Activated T-cell treated with anti-CD3 and anti-CD28 coated beads, Interleukin-2, amount 50 U/mL, for 72 hours (primary cell): ENCODE data around the gene KHK. TPM values are rescaled to one million over a fixed set of nuclear protein-coding genes. Genes with fewer than 3 reads are reported as not detected.
"Not testable (repeated sequence)": the region's sequence is repeated elsewhere in the genome, so short reads cannot be mapped to it uniquely, and the experiment has no call there.

Source experiments
- ATAC-seq, 2 donors: fragments of 150-1000 bp; cut with Tn5 transposase; replicated peaks in 1 of 2; 2 replicates each; pipeline ENCODE4 v1.10.0; 2021; ENCODE audit warnings: moderate library complexity in 2 of 2, mild to moderate bottlenecking in 1 of 2
- DNase-seq, 2 donors: peaks; one replicate each; pipeline ENCODE4 v3.0.0; 2021 to 2022; ENCODE audit warnings: mixed read lengths in 1 of 2
- H3K27ac Mint-ChIP-seq: one replicate; pipeline ENCODE4 v1.8.0; 2022; ENCODE audit warnings: mild to moderate bottlenecking, moderate library complexity, mixed read lengths
- H3K27me3 Mint-ChIP-seq: one replicate; pipeline ENCODE4 v1.8.0; 2022; ENCODE audit warnings: low read depth, mixed read lengths
- H3K36me3 Mint-ChIP-seq, 2 donors: one replicate each; pipeline ENCODE4 v1.8.0; 2022; ENCODE audit warnings: mixed read lengths in 2 of 2, mild to moderate bottlenecking in 1 of 2; ENCODE audit not compliant: insufficient read depth in 2 of 2
- H3K4me1 Mint-ChIP-seq: one replicate; pipeline ENCODE4 v1.8.0; 2022; ENCODE audit warnings: low read depth, mixed read lengths
- H3K4me3 Mint-ChIP-seq, 2 donors: one replicate each; pipeline ENCODE4 v1.8.0; 2022; ENCODE audit warnings: mild to moderate bottlenecking in 2 of 2, mixed read lengths in 2 of 2, moderate library complexity in 2 of 2
- H3K9me3 Mint-ChIP-seq, 2 donors: one replicate each; pipeline ENCODE4 v1.8.0; 2022; ENCODE audit warnings: mixed read lengths in 2 of 2
- total RNA-seq, 2 donors: library from RNA; stranded (reverse); gene quantifications; one replicate each; pipeline ENCODE4 v1.2.3, GENCODE V29; 2022

The KHK gene
- total RNA-seq, 2 donors from 2014 or later = 11.9 to 12.9 TPM

- H3K9me3 Mint-ChIP-seq = no peaks in the 10 kb centered on the region
- no peak for ATAC-seq
- no peaks in the 10 kb centered on the region for H3K27me3 Mint-ChIP-seq
- no peak overlapping the region for H3K27ac Mint-ChIP-seq
- no peaks in the 10 kb centered on the region for H3K36me3 Mint-ChIP-seq
- no peak overlapping the region for H3K4me3 Mint-ChIP-seq
- no peak for DNase-seq
- peaks cover 16% of the 10 kb centered on the region for H3K4me1 Mint-ChIP-seq
These were observed 13.5 kb downstream of the KHK start for GRCh38 chr2:27100036-27100435.

DNA sequence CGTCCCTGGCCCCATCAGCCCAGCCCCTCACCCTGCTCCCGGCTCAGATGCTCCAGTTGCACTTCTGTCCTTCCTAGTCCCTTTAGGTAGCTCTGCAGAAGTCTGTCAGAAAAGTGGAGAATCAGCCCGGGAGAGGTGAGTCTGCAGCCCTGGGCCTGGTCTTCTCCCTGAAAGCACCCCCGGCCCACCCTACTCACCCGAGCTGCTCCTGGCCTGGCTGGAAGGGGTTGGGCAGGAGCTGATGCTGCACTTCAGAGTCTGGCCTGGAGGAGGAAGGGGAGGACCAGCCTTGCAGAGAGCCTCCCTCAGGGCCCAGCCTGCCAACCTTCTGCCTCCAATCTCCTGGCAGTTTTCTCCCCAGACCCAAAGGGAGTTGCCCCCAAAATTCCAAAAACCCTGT lies 15.8 kb downstream of the KHK start:
- DNase-seq = no peak

DNA sequence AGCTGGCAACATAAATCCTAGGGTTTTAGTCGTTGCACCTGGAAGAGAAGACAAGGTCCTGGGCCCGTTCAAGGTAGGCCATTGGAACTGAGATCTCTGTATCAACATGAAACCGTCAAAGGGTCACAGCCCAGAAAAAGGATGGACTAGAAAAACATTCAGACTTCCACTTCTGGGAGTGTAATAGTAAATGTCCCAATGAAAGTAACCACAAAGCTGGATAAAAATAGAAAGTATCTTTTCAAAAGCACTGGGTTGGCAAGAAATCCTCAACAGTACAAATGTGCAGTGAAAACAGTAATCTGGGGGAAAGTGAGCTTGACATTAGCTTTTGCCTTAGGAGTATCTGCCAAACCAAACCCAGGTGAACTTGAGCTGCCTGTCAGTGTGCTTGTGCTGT lies 19.4 kb downstream of the KHK start:
- DNase-seq = no peak
- H3K36me3 Mint-ChIP-seq = no peaks in the 10 kb centered on the region
- H3K4me3 Mint-ChIP-seq = no peak overlapping the region
- no peaks in the 10 kb centered on the region for H3K9me3 Mint-ChIP-seq
- H3K27me3 Mint-ChIP-seq = no peaks in the 10 kb centered on the region
- no peaks in the 10 kb centered on the region for H3K4me1 Mint-ChIP-seq
- no peak for ATAC-seq
- no peak overlapping the region for H3K27ac Mint-ChIP-seq

More for the DNA sequence above, 15.8 kb downstream of the KHK start:
- no peak for ATAC-seq
- H3K36me3 Mint-ChIP-seq = no peaks in the 10 kb centered on the region
- no peaks in the 10 kb centered on the region for H3K9me3 Mint-ChIP-seq
- H3K27me3 Mint-ChIP-seq = no peaks in the 10 kb centered on the region
- H3K4me3 Mint-ChIP-seq = no peak overlapping the region
- H3K27ac Mint-ChIP-seq = no peak overlapping the region
- H3K4me1 Mint-ChIP-seq = no peaks in the 10 kb centered on the region

GRCh38 chr2:27108221-27108620 lies 21.6 kb downstream of the KHK start:
- Mint-ChIP-seq H3K36me3 (no peaks in the 10 kb centered on the region), H3K9me3 (no peaks in the 10 kb centered on the region), H3K27ac (no peak overlapping the region)

GRCh38 chr2:27109083-27109482 lies 22.5 kb downstream of the KHK start:
- Mint-ChIP-seq H3K27me3 (no peaks in the 10 kb centered on the region), H3K4me3 (no peak overlapping the region), H3K9me3 (no peaks in the 10 kb centered on the region), H3K4me1 (no peaks in the 10 kb centered on the region), H3K36me3 (no peaks in the 10 kb centered on the region), H3K27ac (no peak overlapping the region)
- ATAC-seq (no peak), DNase-seq (no peak)

More at GRCh38 chr2:27108221-27108620, 21.6 kb downstream of the KHK start:
- Mint-ChIP-seq H3K4me3 (no peak overlapping the region), H3K4me1 (no peaks in the 10 kb centered on the region), H3K27me3 (no peaks in the 10 kb centered on the region)
- ATAC-seq = no peak
- DNase-seq = no peak

DNA sequence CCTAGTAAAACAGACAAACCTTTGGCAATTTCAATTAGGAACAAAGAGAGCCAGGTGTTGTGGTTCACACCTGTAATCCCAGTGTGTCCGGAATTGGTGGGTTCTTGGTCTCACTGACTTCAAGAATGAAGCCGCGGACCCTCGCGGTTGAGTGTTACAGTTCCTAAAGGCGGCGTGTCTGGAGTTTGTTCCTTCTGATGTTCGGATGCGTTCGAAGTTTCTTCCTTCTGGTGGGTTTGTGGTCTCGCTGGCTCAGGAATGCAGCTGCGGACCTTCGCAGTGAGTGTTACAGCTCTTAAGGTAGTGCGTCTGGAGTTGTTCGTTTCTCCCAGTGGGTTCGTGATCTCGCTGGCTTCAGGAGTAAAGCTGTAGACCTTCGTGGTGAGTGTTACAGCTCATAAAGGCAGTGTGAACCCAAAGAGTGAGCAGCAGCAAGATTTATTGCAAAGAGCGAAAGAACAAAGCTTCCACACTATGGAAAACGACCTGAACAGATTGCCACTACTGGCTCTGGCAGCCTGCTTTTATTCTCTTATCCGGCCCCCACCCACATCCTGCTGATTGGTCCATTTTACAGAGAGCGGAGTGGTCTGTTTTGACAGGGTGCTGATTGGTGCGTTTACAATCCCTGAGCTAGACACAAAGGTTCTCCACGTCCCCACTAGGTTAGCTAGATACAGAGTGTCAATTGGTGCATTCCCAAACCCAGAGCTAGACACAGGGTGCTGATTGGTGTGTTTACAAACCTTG lies 24.2 kb downstream of the KHK start:
- H3K36me3 Mint-ChIP-seq, H3K27ac Mint-ChIP-seq, H3K4me1 Mint-ChIP-seq, H3K27me3 Mint-ChIP-seq, DNase-seq, ATAC-seq, H3K9me3 Mint-ChIP-seq: not testable (repeated sequence)
- H3K4me3 Mint-ChIP-seq = peak overlapping the region in 1 of 2 donors; percentile 13

- DNase-seq, H3K36me3 Mint-ChIP-seq, H3K27me3 Mint-ChIP-seq, H3K4me3 Mint-ChIP-seq, ATAC-seq, H3K27ac Mint-ChIP-seq, H3K4me1 Mint-ChIP-seq, H3K9me3 Mint-ChIP-seq: not testable (repeated sequence)
These were observed 25.0 kb downstream of the KHK start for GRCh38 chr2:27111392-27112078.

- DNase-seq (no peak), ATAC-seq (no peak)
- no peak overlapping the region for H3K4me3 Mint-ChIP-seq
- peaks cover 19% of the 10 kb centered on the region for H3K27me3 Mint-ChIP-seq
- peaks cover 7% of the 10 kb centered on the region for H3K4me1 Mint-ChIP-seq
- no peaks in the 10 kb centered on the region for H3K9me3 Mint-ChIP-seq
- no peaks in the 10 kb centered on the region for H3K36me3 Mint-ChIP-seq
- H3K27ac Mint-ChIP-seq = peak overlapping the region; percentile 4
These were observed 28.9 kb downstream of the KHK start for GRCh38 chr2:27115519-27115918.

GRCh38 chr2:27117995-27118524 lies 31.5 kb downstream of the KHK start:
- H3K4me3 Mint-ChIP-seq = peak overlapping the region in 1 of 2 donors; percentile 68
- peaks cover 41% of the 10 kb centered on the region for H3K27me3 Mint-ChIP-seq
- no peak overlapping the region for H3K27ac Mint-ChIP-seq
- peaks cover 13% of the 10 kb centered on the region for H3K4me1 Mint-ChIP-seq
- no peak for ATAC-seq
- H3K9me3 Mint-ChIP-seq = no peaks in the 10 kb centered on the region
- no peak for DNase-seq
- no peaks in the 10 kb centered on the region for H3K36me3 Mint-ChIP-seq

DNA sequence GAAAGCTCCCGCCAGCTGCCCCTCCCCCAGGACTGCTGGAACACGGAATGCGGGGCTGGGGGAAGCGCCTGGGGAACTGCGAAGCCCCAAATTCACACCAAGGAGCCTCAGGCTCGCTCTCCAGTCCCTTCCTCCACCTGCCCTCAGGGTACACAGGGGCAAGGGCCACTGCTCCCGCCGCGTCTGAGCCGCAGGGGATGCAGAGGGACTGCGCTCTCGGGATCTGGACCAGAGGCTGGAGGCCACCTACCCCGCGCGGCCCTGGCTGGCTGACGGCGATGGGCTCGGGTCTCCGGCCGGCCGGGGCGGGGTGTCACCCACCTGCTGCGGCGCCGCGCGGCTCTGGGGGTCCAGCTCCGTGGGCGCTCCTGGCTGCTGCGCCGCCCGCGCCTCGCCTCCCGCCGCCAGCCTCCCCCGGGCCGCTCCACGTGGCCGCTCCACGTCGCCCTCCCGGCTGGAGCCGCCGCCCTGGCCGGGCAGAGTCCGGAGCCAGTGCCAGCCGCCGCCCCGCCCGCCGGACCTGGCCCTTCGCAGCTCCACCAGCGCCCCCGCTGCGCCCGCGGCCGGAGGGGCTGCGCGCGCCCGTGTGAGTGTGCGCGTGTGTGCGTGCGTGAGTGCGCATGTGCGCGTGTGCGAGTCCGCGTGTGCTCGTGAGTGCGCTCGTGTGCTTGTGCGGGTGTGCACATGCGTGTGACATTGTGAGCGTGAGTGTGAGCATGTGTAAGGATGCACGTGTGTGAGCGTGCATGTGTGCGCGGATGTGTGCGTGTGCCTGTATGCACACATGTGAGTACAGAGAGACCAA lies 32.2 kb downstream of the KHK start, which contains the start of gene CGREF1:
TSS of gene CGREF1 (minus strand) at position 604 of the 805 bp plus-strand sequence. CDS start 14,762 bp downstream, outside the sequence.
- Mint-ChIP-seq H3K4me3 (peak within 1 kb of the TSS; percentile 77 to 82), H3K27me3 (peaks cover 41% of the 10 kb centered on the region), H3K4me1 (peaks cover 17% of the 10 kb centered on the region), H3K36me3 (no peaks in the 10 kb centered on the region), H3K9me3 (no peaks in the 10 kb centered on the region), H3K27ac (no peak within 1 kb of the TSS)
- no peak for DNase-seq
- peak; percentile 21 to 26 for ATAC-seq

DNA sequence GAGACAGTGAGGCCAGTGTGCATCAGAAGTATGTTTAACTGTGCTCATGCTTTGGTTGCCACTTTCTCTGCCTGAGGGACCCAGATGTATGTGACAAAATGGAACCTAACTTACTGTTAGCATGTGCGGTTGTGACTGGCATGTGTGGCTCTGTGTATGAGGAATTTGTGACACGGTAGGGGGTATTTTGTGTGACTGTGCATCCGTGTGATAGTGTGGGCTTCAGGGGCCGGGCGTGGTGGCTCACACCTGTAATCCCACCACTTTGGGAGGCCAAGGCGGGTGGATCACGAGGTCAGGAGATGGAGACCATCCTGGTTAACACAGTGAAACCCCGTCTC lies 32.7 kb downstream of the KHK start:
- peaks cover 21% of the 10 kb centered on the region for H3K4me1 Mint-ChIP-seq
- not testable (repeated sequence) for ATAC-seq, H3K9me3 Mint-ChIP-seq, H3K36me3 Mint-ChIP-seq, DNase-seq, H3K27ac Mint-ChIP-seq
- peak overlapping the region; percentile 77 to 82 for H3K4me3 Mint-ChIP-seq
- H3K27me3 Mint-ChIP-seq = peaks cover 41% of the 10 kb centered on the region

DNA sequence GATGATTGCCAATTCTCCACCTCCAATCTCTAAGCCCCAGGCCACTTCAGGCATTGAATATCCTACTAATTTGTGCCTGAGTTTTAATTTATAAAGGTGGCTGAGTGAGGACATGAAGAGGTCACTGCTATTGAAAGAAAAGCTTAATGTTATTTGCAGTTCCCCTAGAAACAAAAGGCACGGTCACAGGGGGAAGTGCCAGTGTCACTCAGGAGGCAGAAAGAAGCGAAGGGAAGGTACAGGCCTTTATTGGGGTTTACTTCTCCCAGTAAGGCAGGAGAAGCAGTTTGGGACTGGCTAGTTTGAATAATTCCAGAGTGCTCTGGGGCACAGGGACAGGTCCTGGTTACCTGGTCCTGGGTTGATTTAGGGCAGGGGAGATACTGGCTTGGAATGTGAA lies 35.3 kb downstream of the KHK start:
- Mint-ChIP-seq H3K27ac (no peak overlapping the region), H3K36me3 (no peaks in the 10 kb centered on the region), H3K4me3 (no peak overlapping the region), H3K4me1 (peaks cover 21% of the 10 kb centered on the region), H3K27me3 (peaks cover 41% of the 10 kb centered on the region), H3K9me3 (no peaks in the 10 kb centered on the region)
- no peak for DNase-seq
- no peak for ATAC-seq

DNA sequence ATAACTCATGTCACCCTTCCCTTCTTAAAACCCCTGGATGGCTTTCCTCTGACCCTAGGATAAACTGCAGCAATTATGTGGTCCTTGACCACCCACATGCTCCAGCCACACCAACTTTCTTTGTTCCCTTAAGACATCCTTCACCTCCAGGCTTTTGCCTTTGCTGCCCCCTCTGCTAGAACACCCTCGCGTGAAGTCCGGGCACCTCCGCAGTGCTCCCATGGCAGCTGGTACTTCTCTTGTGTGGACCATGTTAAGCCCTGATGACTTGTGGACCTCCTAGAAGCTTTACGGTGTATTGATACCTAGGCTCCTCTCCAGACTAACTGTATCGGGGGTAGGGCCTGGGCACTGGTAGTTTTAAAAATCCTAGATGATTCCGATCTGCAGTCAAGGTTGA lies 36.2 kb downstream of the KHK start:
- no peak for DNase-seq
- no peaks in the 10 kb centered on the region for H3K36me3 Mint-ChIP-seq
- H3K4me1 Mint-ChIP-seq = peaks cover 21% of the 10 kb centered on the region
- no peak for ATAC-seq
- H3K9me3 Mint-ChIP-seq = no peaks in the 10 kb centered on the region
- peak overlapping the region; percentile 91 for H3K4me3 Mint-ChIP-seq
- H3K27me3 Mint-ChIP-seq = peaks cover 39% of the 10 kb centered on the region
- H3K27ac Mint-ChIP-seq = peak overlapping the region; percentile 9
